Activated naive CD4-positive, alpha-beta T cell treated with anti-CD3 and anti-CD28 coated beads for 36 hours (primary cell): Measurements from ENCODE around the gene BHLHE23. TPM values are rescaled to one million over a fixed set of nuclear protein-coding genes. Genes with fewer than 3 reads are reported as not detected.

Experiments used
- CTCF ChIA-PET: fragments of 350-600 bp; sonication (Branson Sonifier 250); formaldehyde crosslinking; loops from one replicate; lab custom pipeline; 2021; ENCODE audit warnings: antibody characterized with exemption; lab: Charles Lee
- DNase-seq: peaks from one replicate; pipeline ENCODE4 v3.0.0-alpha.2; 2020
- H3K27ac Mint-ChIP-seq: one replicate; pipeline ENCODE4 v1.8.0; 2021; ENCODE audit warnings: mild to moderate bottlenecking, mixed read lengths
- H3K27me3 Mint-ChIP-seq: one replicate; pipeline ENCODE4 v1.8.0; 2021; ENCODE audit warnings: low read depth, mixed read lengths
- H3K36me3 Mint-ChIP-seq: one replicate; pipeline ENCODE4 v1.8.0; 2021; ENCODE audit warnings: low read depth, mixed read lengths
- H3K4me1 Mint-ChIP-seq: one replicate; pipeline ENCODE4 v1.8.0; 2021; ENCODE audit warnings: low read depth, mixed read lengths
- H3K4me3 Mint-ChIP-seq: one replicate; pipeline ENCODE4 v1.8.0; 2021; ENCODE audit warnings: mild to moderate bottlenecking, moderate library complexity, mixed read lengths
- H3K9me3 Mint-ChIP-seq: one replicate; pipeline ENCODE4 v1.8.0; 2021; ENCODE audit warnings: mixed read lengths
- intact Hi-C: fragments of 100-400 bp; cut with micrococcal nuclease; formaldehyde crosslinking; loops from one replicate; pipeline ENCODE4 v1.15.1; 2023
- total RNA-seq, 2 experiments: library from RNA; stranded (reverse); gene quantifications; one replicate each; pipeline ENCODE4 v1.2.3, GENCODE V29; 2021

BHLHE23 gene
- total RNA-seq, 2 experiments from 2014 or later = not detected

DNA sequence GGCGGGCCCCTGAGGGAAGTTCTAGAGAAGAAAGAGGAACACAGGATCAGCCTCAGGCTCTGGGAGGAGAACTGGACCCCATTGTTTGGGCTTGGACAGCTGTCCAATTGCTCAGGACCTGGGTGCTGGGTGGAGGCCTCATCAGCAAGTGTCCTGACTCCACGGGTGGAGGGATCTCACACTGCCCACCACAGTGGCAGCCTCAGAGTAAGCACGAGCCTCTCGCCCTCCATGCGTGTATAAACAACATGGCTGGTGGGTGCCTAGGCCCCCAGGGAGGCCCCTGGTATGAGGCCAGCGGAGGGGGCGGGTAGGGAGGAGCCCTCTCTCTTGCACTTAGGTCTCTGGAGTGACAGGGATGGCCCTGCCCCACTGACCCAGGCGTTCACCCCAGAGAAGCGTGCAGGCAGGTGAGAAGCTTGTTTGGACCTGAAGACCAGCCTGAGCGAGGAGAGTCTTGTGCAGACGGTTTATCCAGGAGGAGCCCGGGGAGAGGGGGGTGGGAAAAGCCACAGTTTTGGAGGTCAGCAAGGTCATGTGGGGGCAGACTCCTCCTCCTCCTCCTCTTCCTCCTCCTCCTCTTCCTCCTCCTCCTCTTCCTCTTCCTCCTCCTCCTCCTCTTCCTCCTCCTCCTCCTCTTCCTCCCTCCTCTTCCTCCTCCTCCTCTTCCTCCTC lies 41.9 kb upstream of the BHLHE23 start:
- H3K4me1 Mint-ChIP-seq = no peaks in the 10 kb centered on the region

DNA sequence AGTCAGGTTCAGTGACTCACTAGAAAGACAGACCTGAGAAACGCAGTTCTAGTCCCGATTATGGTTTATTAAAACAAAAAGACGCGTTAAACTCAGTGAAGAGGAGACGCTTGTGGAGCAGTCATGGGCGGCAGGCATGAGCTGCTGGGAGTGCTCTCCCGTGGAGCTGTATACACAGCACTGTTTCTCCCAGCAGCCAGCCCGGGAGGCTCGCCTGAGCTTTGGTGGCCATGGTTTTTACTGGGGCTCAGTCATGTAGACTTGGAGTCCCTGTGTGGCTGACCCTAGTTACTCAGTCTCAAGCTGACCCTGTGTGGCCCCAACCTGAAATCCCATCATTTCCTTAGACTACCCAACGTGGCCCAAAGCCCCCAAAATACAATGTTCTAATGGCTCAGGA lies 41.2 kb upstream of the BHLHE23 start:
- Mint-ChIP-seq H3K4me1 (no peaks in the 10 kb centered on the region), H3K27me3 (peaks cover 6% of the 10 kb centered on the region), H3K36me3 (no peaks in the 10 kb centered on the region), H3K4me3 (no peak overlapping the region), H3K9me3 (no peaks in the 10 kb centered on the region), H3K27ac (no peak overlapping the region)
- DNase-seq = no peak
- CTCF ChIA-PET = no interaction called here
- intact Hi-C loops = no loop called here

More for the DNA sequence above, 41.9 kb upstream of the BHLHE23 start:
- CTCF ChIA-PET = no interaction called here
- Mint-ChIP-seq H3K27me3 (peaks cover 6% of the 10 kb centered on the region), H3K36me3 (no peaks in the 10 kb centered on the region), H3K27ac (no peak overlapping the region), H3K4me3 (no peak overlapping the region), H3K9me3 (no peaks in the 10 kb centered on the region)
- no peak for DNase-seq
- intact Hi-C loops = no loop called here

DNA sequence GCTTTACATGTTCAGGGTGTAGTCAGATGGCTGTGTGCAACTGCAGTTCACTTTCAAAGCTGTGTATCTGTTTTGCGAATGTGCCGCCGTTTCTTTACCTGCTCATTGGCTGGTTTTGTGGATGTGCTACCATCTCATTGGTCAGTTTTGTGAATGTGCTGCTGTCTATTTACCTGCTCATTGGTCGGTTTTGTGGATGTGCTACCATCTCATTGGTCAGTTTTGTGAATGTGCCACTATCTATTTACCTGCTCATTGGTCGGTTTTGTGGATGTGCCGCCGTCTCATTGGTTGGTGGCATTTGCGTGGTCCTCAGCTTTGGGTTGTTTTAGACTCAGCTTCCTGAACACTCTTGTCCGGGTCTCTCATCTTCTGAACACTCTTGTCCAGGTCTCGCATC lies 40.5 kb upstream of the BHLHE23 start:
- no peaks in the 10 kb centered on the region for H3K36me3 Mint-ChIP-seq
- intact Hi-C loops = no loop called here
- no peak overlapping the region for H3K27ac Mint-ChIP-seq
- H3K4me1 Mint-ChIP-seq = no peaks in the 10 kb centered on the region
- no peaks in the 10 kb centered on the region for H3K9me3 Mint-ChIP-seq
- peaks cover 8% of the 10 kb centered on the region for H3K27me3 Mint-ChIP-seq
- DNase-seq = no peak
- CTCF ChIA-PET = no interaction called here
- H3K4me3 Mint-ChIP-seq = no peak overlapping the region

DNA sequence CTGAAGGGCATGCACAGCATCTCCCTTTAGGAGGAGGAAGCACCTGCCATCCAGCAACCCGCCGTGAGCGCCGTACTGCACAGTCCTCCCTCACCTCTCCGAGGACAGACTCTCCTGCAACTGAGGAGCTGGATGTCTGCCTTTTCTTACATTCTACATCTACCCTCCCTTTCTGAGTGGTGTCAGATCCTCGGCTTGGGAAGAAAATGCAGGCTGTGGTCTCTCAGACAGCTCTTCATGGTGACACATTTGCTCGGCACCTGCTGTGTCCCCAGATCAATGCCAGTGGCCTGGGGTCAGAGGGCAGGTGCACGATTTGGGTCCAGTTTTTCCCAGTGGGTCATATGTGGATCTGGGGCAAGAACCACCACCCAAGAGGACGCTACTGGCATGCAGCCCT lies 40.1 kb upstream of the BHLHE23 start:
- CTCF ChIA-PET = no interaction called here
- no peak for DNase-seq
- Mint-ChIP-seq H3K27me3 (peaks cover 7% of the 10 kb centered on the region), H3K9me3 (no peaks in the 10 kb centered on the region), H3K36me3 (no peaks in the 10 kb centered on the region), H3K4me3 (no peak overlapping the region), H3K27ac (no peak overlapping the region), H3K4me1 (no peaks in the 10 kb centered on the region)
- intact Hi-C loops = no loop called here

DNA sequence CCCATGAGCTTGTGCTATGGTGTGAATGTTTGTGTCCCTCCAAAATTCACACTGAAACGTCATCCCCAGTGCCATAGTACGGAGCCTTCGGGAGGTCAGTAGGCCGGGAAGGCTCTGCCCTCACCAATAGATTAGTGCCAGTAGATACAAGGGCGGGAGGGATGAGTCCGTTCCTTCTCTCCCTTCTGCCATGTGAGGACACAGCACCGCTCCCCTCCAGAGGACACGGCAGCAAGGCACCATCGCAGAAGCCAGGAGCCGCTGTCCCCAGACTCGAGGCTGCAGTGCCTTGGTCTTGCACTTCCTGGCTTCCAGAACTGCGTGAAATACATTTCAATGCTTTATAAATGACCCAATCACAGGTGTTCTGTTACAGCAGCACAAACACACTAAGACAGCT lies 39.2 kb upstream of the BHLHE23 start:
- Mint-ChIP-seq H3K4me1 (no peaks in the 10 kb centered on the region), H3K27me3 (peaks cover 8% of the 10 kb centered on the region), H3K4me3 (no peak overlapping the region), H3K36me3 (no peaks in the 10 kb centered on the region), H3K27ac (no peak overlapping the region), H3K9me3 (no peaks in the 10 kb centered on the region)
- no peak for DNase-seq
- intact Hi-C loops = no loop called here
- CTCF ChIA-PET = no interaction called here

DNA sequence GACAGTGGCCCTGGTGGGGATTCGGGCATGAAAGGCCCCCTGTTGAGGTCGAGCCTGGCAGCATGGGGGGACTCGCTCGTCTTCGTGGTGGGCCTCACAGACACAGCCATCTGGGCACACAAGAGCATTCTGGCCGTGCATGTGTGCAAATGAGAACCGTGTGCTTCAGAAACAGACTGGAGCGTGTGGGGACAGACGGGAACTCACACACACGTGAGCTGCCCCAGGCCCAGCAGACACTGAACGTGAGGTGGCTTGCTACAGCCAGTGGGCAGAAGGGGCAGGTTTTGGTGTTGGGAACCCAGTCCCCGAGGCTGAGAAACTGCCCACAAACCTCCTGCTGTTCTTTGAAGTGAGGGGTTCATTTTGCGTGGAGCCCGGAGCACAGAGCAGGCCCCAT lies 38.6 kb upstream of the BHLHE23 start:
- CTCF ChIA-PET = no interaction called here
- DNase-seq = no peak
- H3K9me3 Mint-ChIP-seq = no peaks in the 10 kb centered on the region
- H3K27ac Mint-ChIP-seq = no peak overlapping the region
- H3K36me3 Mint-ChIP-seq = no peaks in the 10 kb centered on the region
- H3K4me3 Mint-ChIP-seq = no peak overlapping the region
- peaks cover 13% of the 10 kb centered on the region for H3K27me3 Mint-ChIP-seq
- intact Hi-C loops = no loop called here
- no peaks in the 10 kb centered on the region for H3K4me1 Mint-ChIP-seq

DNA sequence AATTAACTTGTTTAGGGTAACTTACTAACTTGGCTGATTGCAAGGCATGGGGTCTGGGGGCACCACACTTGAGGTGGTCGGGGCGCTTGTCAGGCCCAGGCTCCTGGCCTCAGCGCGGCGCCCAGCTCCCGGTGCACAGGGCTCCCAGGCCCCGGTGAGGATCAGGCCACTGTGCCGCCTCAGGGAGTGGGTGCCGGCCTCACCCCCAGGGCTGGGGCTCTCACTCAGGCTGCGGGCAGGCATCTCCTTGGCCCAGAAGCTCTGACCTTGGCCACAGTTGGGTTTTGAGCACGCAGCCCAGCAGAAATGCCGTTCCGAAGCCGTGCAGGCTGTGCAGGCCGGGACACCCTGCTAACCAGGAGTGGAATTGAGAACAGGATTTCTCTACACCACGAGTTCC lies 37.8 kb upstream of the BHLHE23 start:
- no peak for DNase-seq
- Mint-ChIP-seq H3K9me3 (no peaks in the 10 kb centered on the region), H3K27ac (no peak overlapping the region), H3K36me3 (no peaks in the 10 kb centered on the region), H3K4me1 (no peaks in the 10 kb centered on the region), H3K4me3 (no peak overlapping the region), H3K27me3 (peaks cover 13% of the 10 kb centered on the region)
- intact Hi-C loops = no loop called here
- CTCF ChIA-PET = interaction anchor here (0.7 kb wide), 1 partner anchor 10 kb away, joined by 3 read pairs; no protein-coding TSS in a partner anchor

DNA sequence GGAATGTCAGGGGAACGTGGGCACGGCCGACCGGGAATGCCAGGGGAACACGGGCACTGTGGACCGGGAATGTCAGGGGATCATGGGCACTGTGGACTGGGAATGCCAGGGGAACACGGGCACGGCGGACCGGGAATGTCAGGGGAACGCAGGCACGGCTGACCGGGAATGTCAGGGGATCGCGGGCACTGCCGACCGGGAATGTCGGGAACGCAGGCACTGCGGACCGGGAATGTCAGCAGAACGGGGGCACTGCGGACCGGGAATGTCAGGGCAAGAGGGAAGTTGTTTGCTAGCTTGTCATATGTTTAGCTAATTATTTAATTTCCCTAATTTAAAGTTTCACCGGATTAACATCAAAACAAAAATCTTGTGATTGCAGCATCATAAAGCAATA lies 37.4 kb upstream of the BHLHE23 start:
- H3K4me1 Mint-ChIP-seq = no peaks in the 10 kb centered on the region
- CTCF ChIA-PET = interaction anchor here (0.7 kb wide), 1 partner anchor 10 kb away, joined by 3 read pairs; no protein-coding TSS in a partner anchor
- intact Hi-C loops = no loop called here
- no peak overlapping the region for H3K4me3 Mint-ChIP-seq
- H3K27ac Mint-ChIP-seq = no peak overlapping the region
- DNase-seq = no peak
- H3K36me3 Mint-ChIP-seq = no peaks in the 10 kb centered on the region
- H3K9me3 Mint-ChIP-seq = no peaks in the 10 kb centered on the region
- H3K27me3 Mint-ChIP-seq = peaks cover 16% of the 10 kb centered on the region

DNA sequence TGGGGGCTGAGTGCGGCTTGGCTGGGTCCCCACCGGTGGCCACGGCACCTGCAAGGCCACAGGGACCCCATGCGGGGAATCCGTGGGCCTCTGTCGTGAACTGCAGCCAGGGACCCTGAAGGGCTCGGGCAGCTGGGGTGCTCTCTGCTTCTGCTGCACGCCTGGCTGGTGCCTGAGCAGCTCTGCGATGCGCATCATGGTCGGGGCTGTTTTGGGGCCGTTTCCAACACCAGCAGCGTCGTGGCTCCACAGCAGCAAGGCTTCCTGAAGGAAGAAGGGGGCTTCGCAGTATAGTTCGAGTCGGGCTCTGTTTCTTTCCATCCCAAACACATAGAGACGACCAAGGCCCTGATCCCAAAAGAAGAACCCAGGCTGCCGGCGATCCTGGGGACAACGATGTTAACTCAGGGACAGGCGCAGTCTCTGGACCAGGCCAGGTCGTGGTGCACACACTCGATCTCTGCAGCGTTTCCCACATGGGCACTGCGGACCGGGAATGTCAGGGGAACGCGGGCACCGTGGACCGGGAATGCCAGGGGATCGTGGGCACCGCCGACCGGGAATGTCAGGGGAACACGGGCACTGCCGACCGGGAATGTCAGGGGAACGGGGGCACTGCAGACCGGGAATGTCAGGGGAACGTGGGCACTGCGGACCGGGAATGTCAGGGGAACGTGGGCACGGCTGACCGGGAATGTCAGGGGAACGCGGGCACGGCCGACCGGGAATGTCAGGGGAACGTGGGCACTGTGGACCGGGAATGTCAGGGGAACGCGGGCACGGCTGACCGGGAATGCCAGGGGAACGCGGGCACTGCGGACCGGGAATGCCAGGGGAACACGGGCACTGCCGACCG lies 36.8 kb upstream of the BHLHE23 start:
- CTCF ChIA-PET = no interaction called here
- Mint-ChIP-seq H3K4me3 (no peak overlapping the region), H3K4me1 (no peaks in the 10 kb centered on the region), H3K9me3 (no peaks in the 10 kb centered on the region), H3K36me3 (no peaks in the 10 kb centered on the region), H3K27me3 (peaks cover 16% of the 10 kb centered on the region), H3K27ac (no peak overlapping the region)
- intact Hi-C loops = no loop called here
- DNase-seq = no peak

DNA sequence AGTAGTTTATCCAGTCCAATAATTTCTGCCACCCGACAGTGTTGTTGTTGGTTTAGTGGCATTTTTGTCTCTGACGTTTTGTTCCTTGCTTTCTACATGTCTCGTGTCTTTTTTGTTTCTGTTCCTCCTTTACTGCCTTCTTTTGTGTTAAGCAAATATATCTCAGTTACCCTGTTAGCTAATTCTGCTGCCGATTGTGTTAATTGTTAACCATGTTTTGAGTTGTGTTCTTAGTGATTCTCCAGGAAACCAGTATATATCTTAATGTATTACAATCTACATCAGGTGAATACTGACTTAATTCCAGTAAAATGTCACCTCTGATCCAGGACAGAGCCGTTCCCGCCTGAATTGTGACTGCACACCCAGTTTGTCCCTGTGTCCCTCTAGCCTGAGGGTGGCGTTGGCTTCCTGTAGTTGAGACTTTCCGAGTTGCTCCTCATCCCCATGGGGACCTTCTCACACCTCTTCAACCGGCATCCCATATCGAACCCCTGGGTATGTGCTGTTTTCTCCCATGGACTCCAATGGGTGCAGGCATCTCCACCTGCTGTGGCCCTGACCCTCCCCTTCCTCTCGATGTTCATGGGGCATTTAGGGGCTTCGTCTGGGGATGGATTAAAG lies 35.8 kb upstream of the BHLHE23 start:
- Mint-ChIP-seq H3K36me3 (no peaks in the 10 kb centered on the region), H3K9me3 (no peaks in the 10 kb centered on the region), H3K27ac (no peak overlapping the region), H3K4me1 (no peaks in the 10 kb centered on the region), H3K4me3 (no peak overlapping the region), H3K27me3 (peaks cover 18% of the 10 kb centered on the region)
- DNase-seq = no peak
- CTCF ChIA-PET = no interaction called here
- intact Hi-C loops = no loop called here

DNA sequence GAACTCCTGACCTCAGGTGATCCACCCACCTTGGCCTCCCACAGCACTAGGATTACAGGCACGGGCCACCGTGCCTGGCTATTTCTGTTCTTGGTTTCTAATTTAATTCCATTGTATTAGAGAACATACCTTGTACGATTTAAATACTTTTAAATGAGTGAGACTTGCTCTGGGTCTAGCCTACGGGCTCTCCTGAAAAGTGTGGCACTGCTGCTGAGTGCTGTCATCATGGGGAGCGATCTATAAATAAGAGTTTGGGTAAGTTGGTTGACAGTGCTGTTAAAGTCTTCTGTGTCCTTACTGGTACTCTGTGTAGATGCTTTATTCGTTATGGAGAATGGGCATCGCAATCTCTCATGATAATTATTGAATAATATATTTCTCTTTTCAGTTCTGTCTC lies 35.0 kb upstream of the BHLHE23 start:
- peaks cover 21% of the 10 kb centered on the region for H3K27me3 Mint-ChIP-seq
- no peak for DNase-seq
- intact Hi-C loops = no loop called here
- H3K4me1 Mint-ChIP-seq = no peaks in the 10 kb centered on the region
- no peaks in the 10 kb centered on the region for H3K36me3 Mint-ChIP-seq
- no peak overlapping the region for H3K4me3 Mint-ChIP-seq
- no peak overlapping the region for H3K27ac Mint-ChIP-seq
- CTCF ChIA-PET = no interaction called here
- no peaks in the 10 kb centered on the region for H3K9me3 Mint-ChIP-seq

DNA sequence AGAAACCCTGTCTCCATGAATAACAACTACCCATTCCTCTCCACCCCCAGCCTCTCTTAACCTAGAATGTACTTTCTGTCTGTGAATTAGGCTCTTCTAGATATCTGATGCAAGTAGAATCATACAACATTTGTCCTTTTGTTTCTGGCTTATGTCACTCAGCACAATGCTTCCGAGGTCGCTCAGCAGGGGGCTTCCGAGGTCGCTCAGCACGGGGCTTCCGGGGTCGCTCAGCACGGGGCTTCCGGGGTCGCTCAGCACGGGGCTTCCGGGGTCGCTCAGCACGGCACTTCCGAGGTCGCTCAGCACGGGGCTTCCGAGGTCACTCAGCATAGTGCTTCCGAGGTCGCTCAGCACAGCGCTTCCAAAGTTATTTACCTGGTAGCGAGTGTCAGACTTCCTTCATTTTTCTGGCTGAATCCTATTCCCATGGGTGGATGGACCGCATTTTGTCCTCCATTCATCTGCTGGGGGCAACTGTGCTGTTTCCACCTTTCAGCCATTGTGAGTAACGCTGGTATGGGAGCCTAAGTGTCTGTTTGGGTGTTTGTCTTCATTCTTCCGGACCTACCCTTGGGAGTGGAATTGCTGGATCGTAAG lies 31.0 kb upstream of the BHLHE23 start:
- CTCF ChIA-PET = no interaction called here
- Mint-ChIP-seq H3K9me3 (no peaks in the 10 kb centered on the region), H3K4me3 (no peak overlapping the region), H3K4me1 (peaks cover 9% of the 10 kb centered on the region), H3K27me3 (peaks cover 23% of the 10 kb centered on the region), H3K36me3 (no peaks in the 10 kb centered on the region), H3K27ac (no peak overlapping the region)
- intact Hi-C loops = no loop called here
- DNase-seq = no peak
